GM23248 (cell line): ENCODE data around the gene SHISA9. TPM values are rescaled to one million over a fixed set of nuclear protein-coding genes. Genes with fewer than 3 reads are reported as not detected.

Experiments used
- DNase-seq: peaks from one replicate; pipeline ENCODE4 v3.0.0-alpha.2; 2015
- H2AFZ ChIP-seq: fragments of 200-600 bp; sonication (generic); 2 replicates; pipeline ENCODE4 v1.6.1; 2016; ENCODE audit warnings: antibody characterized with exemption
- H3F3A ChIP-seq: fragments of 200-600 bp; sonication (generic); 2 replicates; pipeline ENCODE4 v1.6.1; 2016; ENCODE audit warnings: mild to moderate bottlenecking, antibody characterized with exemption, mixed run types; ENCODE audit not compliant: insufficient read depth
- H3K27ac ChIP-seq: fragments of 200-600 bp; sonication (generic); 2 replicates; pipeline ENCODE4 v1.5.1; 2016; ENCODE audit warnings: mild to moderate bottlenecking
- H3K27me3 ChIP-seq: fragments of 200-600 bp; sonication (generic); replicated peaks from 2 replicates; pipeline ENCODE4 v1.6.1; 2016; ENCODE audit warnings: mild to moderate bottlenecking; ENCODE audit not compliant: insufficient read depth
- H3K36me3 ChIP-seq: fragments of 200-600 bp; sonication (generic); 2 replicates; pipeline ENCODE4 v1.6.1; 2016; ENCODE audit warnings: low read depth, mild to moderate bottlenecking
- H3K4me1 ChIP-seq: fragments of 200-600 bp; sonication (generic); 2 replicates; pipeline ENCODE4 v1.6.1; 2016; ENCODE audit warnings: mild to moderate bottlenecking; ENCODE audit not compliant: insufficient read depth
- H3K4me2 ChIP-seq: fragments of 200-600 bp; sonication (generic); one replicate; pipeline ENCODE4 v1.6.1; 2016; ENCODE audit warnings: mild to moderate bottlenecking; ENCODE audit not compliant: unreplicated experiment
- H3K4me3 ChIP-seq: fragments of 200-600 bp; sonication (generic); 2 replicates; pipeline ENCODE4 v1.5.1; 2016; ENCODE audit warnings: mild to moderate bottlenecking
- H3K79me2 ChIP-seq: fragments of 200-600 bp; sonication (generic); 2 replicates; pipeline ENCODE4 v1.6.1; 2016; ENCODE audit warnings: mild to moderate bottlenecking; ENCODE audit not compliant: insufficient read depth
- H3K9ac ChIP-seq: fragments of 200-600 bp; sonication (generic); 2 replicates; pipeline ENCODE4 v1.6.1; 2016; ENCODE audit warnings: mild to moderate bottlenecking
- H3K9me2 ChIP-seq: fragments of 200-600 bp; sonication (generic); 2 replicates; pipeline ENCODE4 v1.6.1; 2016; ENCODE audit warnings: mixed run types, mild to moderate bottlenecking, moderate library complexity; ENCODE audit not compliant: insufficient read depth
- H3K9me3 ChIP-seq: fragments of 200-600 bp; sonication (generic); one replicate; pipeline ENCODE4 v1.6.1; 2017; ENCODE audit warnings: low read depth
- H4K20me1 ChIP-seq: fragments of 200-600 bp; sonication (generic); 2 replicates; pipeline ENCODE4 v1.6.0; 2016; ENCODE audit not compliant: insufficient read depth
- EZH2 ChIP-seq: fragments of 200-600 bp; sonication (generic); IDR thresholded peaks from 2 replicates; pipeline ENCODE4 v1.6.1; 2018; ENCODE audit warnings: antibody characterized with exemption, mild to moderate bottlenecking; ENCODE audit not compliant: insufficient read depth, poor library complexity, severe bottlenecking
- EZH2phosphoT487 ChIP-seq: fragments of 200-600 bp; sonication (generic); IDR thresholded peaks from 2 replicates; pipeline ENCODE4 v1.6.1; 2018; ENCODE audit warnings: antibody characterized with exemption, moderate library complexity, mild to moderate bottlenecking, low read depth; ENCODE audit not compliant: insufficient read depth
- WGBS, 2 experiments: methylation state at CpG; one replicate each; pipeline ENCODE4 v1.1.6; 2015 to 2017; ENCODE audit warnings: low lambda C conversion rate in 2 of 2, low coverage in 1 of 2; ENCODE audit errors: missing lambda C conversion rate in 2 of 2; 5-methylcytosine and 5-hydroxymethylcytosine counted together
- in situ Hi-C: fragments of 300-500 bp; cut with MboI; formaldehyde crosslinking; loops from 2 replicates; pipeline ENCODE4 v1.15.0; 2020
- polyA plus RNA-seq: library from polyadenylated mRNA; unstranded; fragments of >200 nt; fragmentation: Nextera tagmentation; extraction: Ambion mirVana; gene quantifications from 2 replicates; pipeline ENCODE4 v1.2.1, GENCODE V29; 2016
- total RNA-seq: library from RNA; depleted of rRNA; stranded (reverse); fragments of >200 nt; shearing (Covaris generic); gene quantifications from 2 replicates; pipeline ENCODE4 v1.2.3, GENCODE V29; 2014

The SHISA9 gene
- total and polyA plus RNA-seq, 2 experiments from 2014 or later = not detected

DNA sequence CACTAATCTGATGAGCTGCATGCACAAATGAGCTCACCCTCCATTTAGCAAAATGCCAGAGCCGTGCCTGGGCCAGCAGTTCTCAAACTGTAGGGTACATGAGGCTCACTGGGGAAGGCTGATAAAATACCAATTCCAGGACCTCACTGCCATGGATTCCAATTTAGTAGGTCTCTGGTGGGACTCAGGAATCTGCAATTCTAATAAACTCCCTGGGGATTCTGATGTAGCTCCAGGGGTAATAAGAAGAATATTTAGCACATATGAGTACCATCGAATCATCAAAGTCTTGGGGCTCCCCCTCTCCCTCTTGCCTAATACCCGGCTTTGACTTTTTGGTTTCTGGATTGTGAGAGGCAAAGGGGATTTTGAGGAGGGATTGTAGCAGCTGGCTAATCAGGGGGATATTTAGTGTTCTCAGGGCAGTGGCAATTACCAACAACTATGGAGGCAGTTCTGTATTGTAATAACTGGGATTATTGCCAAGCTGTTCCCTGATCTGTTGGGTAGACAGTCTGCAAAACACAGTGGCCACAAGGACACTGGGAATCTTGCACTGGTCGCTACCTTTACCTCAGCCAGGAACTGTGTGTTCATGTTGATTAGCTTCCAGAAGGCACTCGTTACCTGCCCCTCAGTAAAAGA, 140.4 kb downstream of the SHISA9 start:
- no peaks in the 10 kb centered on the region for H3K9me2 ChIP-seq
- H3K36me3 ChIP-seq = no peaks in the 10 kb centered on the region
- H2AFZ ChIP-seq = no peak overlapping the region
- H3F3A ChIP-seq = no peaks in the 10 kb centered on the region
- WGBS, 2 experiments = 7 to 9% methylated on average over 5 of the region's 5 CpGs
- no peaks in the 10 kb centered on the region for H3K9me3 ChIP-seq
- DNase-seq = no peak
- H3K27ac ChIP-seq = no peak overlapping the region
- H3K4me3 ChIP-seq = no peak overlapping the region
- H3K4me1 ChIP-seq = no peaks in the 10 kb centered on the region
- H4K20me1 ChIP-seq = no peaks in the 10 kb centered on the region
- H3K79me2 ChIP-seq = no peaks in the 10 kb centered on the region
- no peak overlapping the region for H3K4me2 ChIP-seq
- no peak overlapping the region for H3K9ac ChIP-seq
- in situ Hi-C loops = no loop called here
- H3K27me3 ChIP-seq = no peaks in the 10 kb centered on the region
- TF ChIP-seq EZH2 (no peak), EZH2phosphoT487 (no peak)

DNA sequence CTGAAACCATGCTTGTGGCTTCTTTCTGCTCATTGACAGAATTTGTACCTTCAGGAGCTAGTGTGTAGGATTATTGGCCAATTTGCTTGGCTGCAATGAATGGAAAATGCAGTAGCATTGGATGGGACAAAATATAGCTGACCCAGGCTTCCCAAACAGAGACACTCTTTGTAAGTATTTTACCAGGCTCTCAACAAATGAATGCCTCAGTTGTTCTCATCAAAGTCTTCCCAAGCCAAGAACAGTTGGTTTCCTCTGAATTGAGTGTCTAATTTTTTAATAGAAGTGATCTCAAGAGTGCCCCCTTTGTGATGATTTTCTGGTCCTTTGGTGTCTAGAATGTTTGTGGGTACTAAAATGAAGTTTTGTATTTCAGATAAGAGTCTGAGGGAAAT, 140.9 kb downstream of the SHISA9 start:
- no peak for DNase-seq
- H3K79me2 ChIP-seq = no peaks in the 10 kb centered on the region
- H2AFZ ChIP-seq = no peak overlapping the region
- no peaks in the 10 kb centered on the region for H3K36me3 ChIP-seq
- no peaks in the 10 kb centered on the region for H3K27me3 ChIP-seq
- H3K9me3 ChIP-seq = no peaks in the 10 kb centered on the region
- no peaks in the 10 kb centered on the region for H3K9me2 ChIP-seq
- no peaks in the 10 kb centered on the region for H4K20me1 ChIP-seq
- H3K4me2 ChIP-seq = no peak overlapping the region
- TF ChIP-seq EZH2 (no peak), EZH2phosphoT487 (no peak)
- H3K4me1 ChIP-seq = no peaks in the 10 kb centered on the region
- H3K9ac ChIP-seq = no peak overlapping the region
- in situ Hi-C loops = no loop called here
- H3K4me3 ChIP-seq = no peak overlapping the region
- H3F3A ChIP-seq = no peaks in the 10 kb centered on the region
- no peak overlapping the region for H3K27ac ChIP-seq

DNA sequence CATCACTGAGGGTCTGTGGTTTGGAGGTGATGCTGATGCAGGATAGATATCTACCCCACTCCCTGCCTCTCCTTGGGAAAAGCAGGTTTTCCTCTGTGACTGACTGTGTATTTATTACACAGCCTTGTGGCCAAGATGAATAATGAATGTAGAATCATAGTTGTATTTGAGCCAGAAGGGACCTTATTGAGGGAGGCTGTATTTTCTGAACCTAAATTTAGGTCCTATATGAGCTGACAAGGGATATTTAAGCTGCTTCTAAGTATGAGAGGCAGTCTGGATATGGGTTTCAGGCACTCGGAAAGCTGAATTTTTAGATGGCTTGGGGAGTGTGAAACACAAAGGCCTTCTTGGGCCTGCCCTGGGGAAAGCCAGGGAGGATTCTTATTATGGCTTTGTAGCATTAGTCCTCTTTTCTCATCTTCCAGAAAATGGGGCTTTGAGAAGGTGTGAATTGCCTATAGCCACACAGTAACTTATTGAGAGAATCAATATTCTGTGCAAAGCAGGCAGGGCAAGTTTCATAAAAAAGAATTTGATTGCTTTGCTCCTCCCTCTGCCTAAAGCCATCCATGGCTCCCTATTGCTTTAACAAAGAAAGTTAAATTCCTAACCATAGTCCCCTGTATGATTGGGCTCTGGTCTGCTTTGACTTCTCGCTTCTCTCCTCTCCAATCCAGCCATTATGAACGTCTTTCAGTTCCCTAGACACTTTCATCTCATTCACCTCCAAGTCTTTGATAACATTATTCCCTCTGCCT, 144.8 kb downstream of the SHISA9 start:
- Histone ChIP-seq H3K27ac (no peak overlapping the region), H3K27me3 (no peaks in the 10 kb centered on the region), H3K9me2 (no peaks in the 10 kb centered on the region), H3K4me3 (no peak overlapping the region), H4K20me1 (no peaks in the 10 kb centered on the region), H3K4me2 (no peak overlapping the region), H3F3A (no peaks in the 10 kb centered on the region), H3K79me2 (no peaks in the 10 kb centered on the region), H3K9me3 (no peaks in the 10 kb centered on the region), H3K36me3 (no peaks in the 10 kb centered on the region), H3K4me1 (no peaks in the 10 kb centered on the region), H3K9ac (no peak overlapping the region), H2AFZ (no peak overlapping the region)
- no peak for DNase-seq
- TF ChIP-seq EZH2 (no peak), EZH2phosphoT487 (no peak)
- in situ Hi-C loops = no loop called here
- 8 to 13% methylated on average over 3 of the region's 3 CpGs for WGBS, 2 experiments

DNA sequence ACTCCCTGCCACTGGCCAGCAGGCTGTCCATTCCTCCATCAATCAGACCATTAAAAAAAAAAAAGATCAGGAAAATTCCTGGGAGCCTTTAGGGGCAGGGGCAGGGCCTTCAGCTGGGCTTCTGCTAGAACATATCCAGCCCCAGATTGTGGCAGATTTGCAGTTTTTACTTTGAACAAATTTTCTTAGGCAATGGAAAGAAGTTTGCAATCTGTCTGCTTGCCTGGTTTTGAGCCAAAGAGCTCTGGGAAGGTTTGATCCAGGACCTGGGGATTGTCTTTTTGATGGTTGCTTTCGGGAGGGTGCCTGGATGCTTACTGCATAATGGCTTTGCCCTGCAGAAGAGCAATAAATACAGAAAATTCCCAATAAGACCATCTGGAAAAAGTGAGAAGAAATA, 145.9 kb downstream of the SHISA9 start:
- no peaks in the 10 kb centered on the region for H4K20me1 ChIP-seq
- no peak overlapping the region for H3K9ac ChIP-seq
- no peaks in the 10 kb centered on the region for H3K4me1 ChIP-seq
- no peak overlapping the region for H3K4me3 ChIP-seq
- no peaks in the 10 kb centered on the region for H3K9me3 ChIP-seq
- no peak overlapping the region for H3K27ac ChIP-seq
- H3K79me2 ChIP-seq = no peaks in the 10 kb centered on the region
- no peaks in the 10 kb centered on the region for H3F3A ChIP-seq
- DNase-seq = no peak
- in situ Hi-C loops = no loop called here
- no peak overlapping the region for H2AFZ ChIP-seq
- TF ChIP-seq EZH2phosphoT487 (no peak), EZH2 (no peak)
- WGBS, 2 experiments = 4 to 17% methylated on average over 1 of the region's 1 CpG
- H3K36me3 ChIP-seq = no peaks in the 10 kb centered on the region
- H3K27me3 ChIP-seq = no peaks in the 10 kb centered on the region
- H3K9me2 ChIP-seq = no peaks in the 10 kb centered on the region
- no peak overlapping the region for H3K4me2 ChIP-seq
